ACC112 (cell line): ENCODE results near the gene TEX22.

ENCODE experiments used
- H2AFZ ChIP-seq: fragments of 200-600 bp; sonication (generic); one replicate; pipeline ENCODE4 v1.6.0; 2017; ENCODE audit warnings: antibody characterized with exemption, low read length; ENCODE audit not compliant: unreplicated experiment
- H3K27ac ChIP-seq: fragments of 200-600 bp; sonication (generic); 2 replicates; pipeline ENCODE4 v1.5.1; 2014; ENCODE audit warnings: low read depth, mild to moderate bottlenecking, antibody characterized with exemption, low read length, moderate library complexity
- H3K27me3 ChIP-seq: fragments of 200-600 bp; sonication (generic); 2 replicates; pipeline ENCODE4 v1.6.1; 2014; ENCODE audit warnings: mild to moderate bottlenecking, antibody characterized with exemption, low read length, moderate library complexity, mixed read lengths; ENCODE audit not compliant: insufficient read depth
- H3K36me3 ChIP-seq: fragments of 200-600 bp; sonication (generic); 2 replicates; pipeline ENCODE4 v1.6.1; 2016; ENCODE audit warnings: mild to moderate bottlenecking, antibody characterized with exemption, low read length, moderate library complexity, mixed read lengths; ENCODE audit not compliant: insufficient read depth
- H3K4me1 ChIP-seq: fragments of 200-600 bp; sonication (generic); one replicate; pipeline ENCODE4 v1.6.1; 2016; ENCODE audit warnings: low read length, mixed read lengths; ENCODE audit not compliant: insufficient read depth, unreplicated experiment, control insufficient read depth
- H3K4me3 ChIP-seq: fragments of 200-600 bp; sonication (generic); 2 replicates; pipeline ENCODE4 v1.5.1; 2014; ENCODE audit warnings: mild to moderate bottlenecking, low read depth, low read length
- H3K79me2 ChIP-seq: fragments of 200-600 bp; sonication (generic); one replicate; pipeline ENCODE4 v1.6.0; 2016; ENCODE audit warnings: low read length; ENCODE audit not compliant: control insufficient read depth, unreplicated experiment, insufficient read depth

The TEX22 gene

GRCh38 chr14:105455086-105455640 is 56.8 kb downstream of the TEX22 start:
- no peak overlapping the region for H3K27ac ChIP-seq
- no peaks in the 10 kb centered on the region for H3K79me2 ChIP-seq
- peaks cover 5% of the 10 kb centered on the region; the same call in 1 of the 2 replicates for H3K36me3 ChIP-seq
- no peaks in the 10 kb centered on the region for H3K4me1 ChIP-seq
- H2AFZ ChIP-seq, result no peak overlapping the region
- no peaks in the 10 kb centered on the region for H3K27me3 ChIP-seq
- no peak overlapping the region for H3K4me3 ChIP-seq

- H3K4me1 ChIP-seq, result no peaks in the 10 kb centered on the region
- H2AFZ ChIP-seq, result no peak overlapping the region
- no peaks in the 10 kb centered on the region for H3K27me3 ChIP-seq
- no peaks in the 10 kb centered on the region for H3K79me2 ChIP-seq
- H3K27ac ChIP-seq, result no peak overlapping the region
- no peak overlapping the region for H3K4me3 ChIP-seq
- peaks cover 4% of the 10 kb centered on the region; the same call in 1 of the 2 replicates for H3K36me3 ChIP-seq
Measured at GRCh38 chr14:105455766-105456660, 57.7 kb downstream of the TEX22 start.

GRCh38 chr14:105456736-105457617 is 58.6 kb downstream of the TEX22 start:
- no peak overlapping the region for H3K4me3 ChIP-seq
- no peaks in the 10 kb centered on the region for H3K79me2 ChIP-seq
- H3K27ac ChIP-seq, result no peak overlapping the region
- no peaks in the 10 kb centered on the region for H3K27me3 ChIP-seq
- H3K4me1 ChIP-seq, result no peaks in the 10 kb centered on the region
- no peak overlapping the region for H2AFZ ChIP-seq
- H3K36me3 ChIP-seq, result peaks cover 2% of the 10 kb centered on the region; the same call in 1 of the 2 replicates

- Histone ChIP-seq H3K4me3 (no peak overlapping the region), H2AFZ (no peak overlapping the region), H3K4me1 (no peaks in the 10 kb centered on the region), H3K36me3 (peaks cover 2% of the 10 kb centered on the region; the same call in 1 of the 2 replicates), H3K79me2 (no peaks in the 10 kb centered on the region), H3K27ac (no peak overlapping the region), H3K27me3 (no peaks in the 10 kb centered on the region)
Measured at GRCh38 chr14:105458010-105458409, 59.7 kb downstream of the TEX22 start.

GRCh38 chr14:105458571-105458970 is 60.2 kb downstream of the TEX22 start:
- Histone ChIP-seq H3K4me3 (no peak overlapping the region), H3K36me3 (peaks cover 2% of the 10 kb centered on the region; the same call in 1 of the 2 replicates), H3K27ac (no peak overlapping the region), H3K27me3 (no peaks in the 10 kb centered on the region), H3K79me2 (no peaks in the 10 kb centered on the region), H2AFZ (no peak overlapping the region), H3K4me1 (no peaks in the 10 kb centered on the region)

GRCh38 chr14:105460116-105460515 is 61.8 kb downstream of the TEX22 start:
- Histone ChIP-seq H3K36me3 (peaks cover 5% of the 10 kb centered on the region; the same call in 1 of the 2 replicates), H3K4me1 (peaks cover 2% of the 10 kb centered on the region), H2AFZ (no peak overlapping the region), H3K4me3 (no peak overlapping the region), H3K27me3 (no peaks in the 10 kb centered on the region), H3K79me2 (no peaks in the 10 kb centered on the region), H3K27ac (no peak overlapping the region)

GRCh38 chr14:105460616-105461015 is 62.3 kb downstream of the TEX22 start:
- H3K4me3 ChIP-seq, result no peak overlapping the region
- H3K27me3 ChIP-seq, result no peaks in the 10 kb centered on the region
- peaks cover 6% of the 10 kb centered on the region for H3K4me1 ChIP-seq
- H2AFZ ChIP-seq, result no peak overlapping the region
- H3K79me2 ChIP-seq, result no peaks in the 10 kb centered on the region
- no peak overlapping the region for H3K27ac ChIP-seq
- peaks cover 4% of the 10 kb centered on the region; the same call in 1 of the 2 replicates for H3K36me3 ChIP-seq

- H3K4me1 ChIP-seq, result peaks cover 6% of the 10 kb centered on the region
- H3K4me3 ChIP-seq, result no peak overlapping the region
- no peak overlapping the region for H3K27ac ChIP-seq
- no peaks in the 10 kb centered on the region for H3K79me2 ChIP-seq
- H3K36me3 ChIP-seq, result peaks cover 4% of the 10 kb centered on the region; the same call in 1 of the 2 replicates
- no peak overlapping the region for H2AFZ ChIP-seq
- no peaks in the 10 kb centered on the region for H3K27me3 ChIP-seq
Measured at GRCh38 chr14:105461903-105462302, 63.6 kb downstream of the TEX22 start.
